Right hindlimb (tissue), 1 donor: Measurements from ENCODE around the gene EYS.
"Not testable (repeated sequence)": the region's sequence is repeated elsewhere in the genome, so short reads cannot be mapped to it uniquely, and the experiment has no call there.

Source experiments
- DNase-seq: peaks from one replicate; pipeline ENCODE4 v3.0.0-alpha.2; 2018

EYS gene

GRCh38 chr6:65631711-65632110 is 75.3 kb downstream of the EYS start:
- DNase-seq = no peak

GRCh38 chr6:65627434-65627999 is 79.5 kb downstream of the EYS start:
- DNase-seq = not testable (repeated sequence)

- DNase-seq = no peak
Measured at GRCh38 chr6:65627015-65627414, 80.0 kb downstream of the EYS start.

DNA sequence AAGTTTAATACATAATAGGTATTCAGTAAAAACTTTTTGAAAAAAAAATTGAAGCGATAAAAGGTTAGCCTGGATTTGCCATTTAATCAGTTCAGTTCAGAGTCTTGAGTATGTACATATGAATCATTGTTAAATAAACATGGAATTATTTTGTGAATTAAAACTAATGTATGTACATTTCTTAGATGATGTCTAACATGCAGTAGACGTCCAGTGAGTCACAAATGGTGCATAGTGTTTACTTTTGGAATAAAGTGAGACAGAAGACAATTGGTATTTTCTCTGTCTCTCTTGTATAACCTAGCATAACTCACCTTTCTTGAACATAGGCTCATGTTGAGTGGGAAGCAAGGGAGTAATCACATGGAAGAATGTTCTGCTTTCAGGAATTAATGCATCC is 83.5 kb downstream of the EYS start:
- no peak for DNase-seq

- no peak for DNase-seq
Measured at GRCh38 chr6:65610746-65611145, 96.3 kb downstream of the EYS start.

DNA sequence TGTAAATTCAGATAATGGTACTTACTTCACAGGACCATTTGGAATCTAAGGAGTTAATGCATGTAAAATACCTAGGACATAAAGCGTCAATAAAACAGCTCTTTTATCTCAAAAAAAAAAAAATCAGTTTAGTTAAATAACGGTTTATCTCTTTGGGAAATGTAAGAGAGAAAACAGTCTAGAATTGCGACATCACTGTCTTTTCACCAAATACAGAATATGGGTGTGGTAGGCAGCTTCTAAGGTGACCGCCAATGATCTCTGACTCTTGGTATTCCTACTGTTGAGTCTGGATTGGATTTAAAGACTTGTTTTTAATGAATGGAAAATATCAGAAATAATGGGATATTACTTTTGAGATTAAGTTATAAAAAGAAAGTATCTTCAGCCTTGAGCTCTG is 111.5 kb downstream of the EYS start:
- no peak for DNase-seq

- no peak for DNase-seq
Measured at GRCh38 chr6:65570340-65570739, 136.7 kb downstream of the EYS start.

DNA sequence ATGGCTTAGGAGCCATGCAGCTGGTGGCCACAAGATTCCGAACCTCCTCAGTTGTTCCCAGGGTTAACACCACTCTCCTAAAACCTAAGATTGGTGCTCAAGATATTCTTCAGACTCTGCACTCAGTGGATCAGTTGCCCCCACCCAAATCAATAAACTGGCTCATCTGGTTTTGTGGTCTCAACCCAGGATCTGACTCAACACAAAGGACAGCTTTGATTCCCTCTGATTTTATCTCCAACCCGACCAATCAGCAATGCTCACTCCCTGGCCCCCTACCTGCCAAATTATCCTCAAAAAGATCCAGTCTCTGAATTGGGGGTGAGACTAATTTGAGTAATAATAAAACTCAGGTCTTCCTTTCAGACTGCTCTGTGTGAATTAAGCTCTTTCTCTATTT is 137.5 kb downstream of the EYS start:
- DNase-seq = no peak

DNA sequence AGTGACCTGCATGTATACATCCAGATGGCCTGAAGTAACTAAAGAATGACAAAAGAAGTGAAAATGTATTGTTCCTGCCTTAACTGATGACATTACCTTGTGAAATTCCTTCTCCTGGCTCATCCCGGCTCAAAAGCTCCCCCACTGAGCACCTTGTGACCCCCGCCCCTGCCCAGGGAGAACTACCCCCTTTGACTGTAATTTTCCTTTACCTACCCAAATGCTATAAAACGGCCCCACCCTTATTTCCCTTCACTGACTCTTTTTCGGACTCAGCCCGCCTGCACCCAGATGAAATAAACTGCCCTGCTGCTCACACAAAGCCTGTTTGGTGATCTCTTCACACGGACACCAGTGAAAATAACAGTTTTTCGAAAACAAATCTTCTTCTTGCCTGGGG is 138.0 kb downstream of the EYS start:
- not testable (repeated sequence) for DNase-seq

DNA sequence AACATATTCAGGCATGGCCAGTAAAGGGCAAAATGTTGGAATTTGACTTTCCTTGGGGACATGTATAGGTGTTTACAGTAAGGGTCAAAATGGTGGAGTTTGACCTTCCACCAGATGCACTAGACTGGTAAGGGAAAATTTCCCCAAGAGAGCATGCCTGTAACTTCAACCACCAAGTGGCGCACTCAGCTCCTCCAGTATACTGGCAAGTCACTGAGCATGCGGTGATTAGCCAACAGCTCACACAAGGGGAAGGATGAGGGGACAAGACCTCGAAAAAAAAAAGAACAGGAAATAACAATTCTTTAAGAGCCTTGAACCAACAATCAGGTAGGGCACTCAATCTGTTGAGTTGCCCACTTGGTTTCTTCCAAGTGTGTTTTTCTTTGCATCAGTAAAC is 140.9 kb downstream of the EYS start:
- no peak for DNase-seq

GRCh38 chr6:65558071-65558470 is 149.0 kb downstream of the EYS start:
- no peak for DNase-seq

DNA sequence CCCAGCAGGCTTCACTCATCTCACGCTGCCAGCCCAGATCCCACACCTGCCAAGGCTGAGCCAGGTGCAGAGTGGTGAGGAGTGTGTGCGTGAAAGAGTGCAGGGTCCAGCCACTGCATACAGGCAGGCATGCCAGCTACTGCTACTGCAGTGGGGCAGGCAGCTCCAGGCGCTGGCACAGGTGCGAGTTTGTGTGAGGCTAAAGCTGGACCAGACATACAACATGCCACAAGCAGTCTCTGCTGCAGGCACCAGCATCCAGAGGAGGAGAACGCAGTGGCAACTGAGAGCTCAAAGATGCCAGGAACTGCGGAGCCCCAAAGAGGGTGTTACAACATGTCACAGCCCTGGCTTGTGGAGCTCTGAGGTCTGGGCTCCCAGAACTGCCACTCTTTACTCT is 149.8 kb downstream of the EYS start:
- DNase-seq = no peak

DNA sequence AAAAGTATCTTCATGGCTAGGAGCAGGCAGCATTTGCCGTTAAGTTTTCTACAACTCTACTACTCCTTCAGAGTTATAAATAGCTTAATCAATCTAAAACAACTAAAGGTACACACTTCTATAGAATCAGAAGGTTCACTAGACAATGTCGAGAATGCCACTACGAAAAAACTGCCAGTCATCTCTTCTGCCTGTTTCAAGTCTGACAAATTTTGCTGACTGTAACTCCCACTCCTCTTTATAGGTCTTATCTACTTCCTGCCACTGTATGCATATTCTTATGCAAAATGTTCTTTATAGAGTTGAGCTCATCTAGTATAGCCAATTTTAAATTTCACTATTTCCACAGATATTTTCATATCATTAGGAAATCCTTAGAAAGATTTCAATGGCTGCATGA is 160.1 kb downstream of the EYS start:
- no peak for DNase-seq

DNA sequence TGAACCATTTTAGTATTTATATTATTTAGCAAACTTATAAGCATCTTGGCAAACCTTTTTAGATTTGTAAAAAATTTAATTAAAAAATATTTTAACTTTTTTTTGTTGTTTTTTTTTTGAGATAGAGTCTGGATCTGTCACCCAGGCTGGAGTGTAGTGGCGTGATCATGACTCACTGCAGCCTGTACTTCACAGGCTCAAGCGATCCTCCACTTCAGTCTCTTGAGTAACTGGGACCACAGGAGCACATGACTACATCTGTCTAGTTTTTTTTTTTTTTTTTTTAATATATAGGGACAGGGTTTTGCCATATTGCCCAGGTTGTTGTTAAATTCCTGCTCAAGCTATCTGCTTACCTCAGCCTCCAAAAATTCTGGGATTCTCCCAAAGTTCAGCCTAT is 161.1 kb downstream of the EYS start:
- no peak for DNase-seq

GRCh38 chr6:65538644-65539043 is 168.4 kb downstream of the EYS start:
- DNase-seq = no peak

DNA sequence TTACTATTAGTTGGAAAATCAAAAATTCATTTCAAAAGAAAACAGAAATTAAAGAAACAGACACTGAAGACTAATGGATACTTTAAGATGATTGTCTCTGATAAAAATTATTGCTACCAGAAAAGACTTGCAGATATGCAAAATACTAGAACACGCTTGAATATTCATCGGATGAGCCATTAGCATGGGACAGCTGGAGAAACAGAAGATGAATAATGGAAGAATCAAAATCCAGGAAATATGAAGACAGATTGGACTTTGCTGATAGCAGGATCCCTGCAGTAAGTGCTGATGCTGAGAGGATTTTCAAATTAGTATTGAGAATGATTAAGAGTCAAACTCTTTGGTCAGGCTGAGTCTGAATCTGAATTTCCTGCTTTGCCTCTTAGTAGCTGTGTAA is 169.4 kb downstream of the EYS start:
- no peak for DNase-seq

GRCh38 chr6:65531533-65531932 is 175.5 kb downstream of the EYS start:
- DNase-seq = no peak

- no peak for DNase-seq
Measured at GRCh38 chr6:65524232-65524631, 182.8 kb downstream of the EYS start.

GRCh38 chr6:65505736-65506135 is 201.3 kb downstream of the EYS start:
- no peak for DNase-seq

DNA sequence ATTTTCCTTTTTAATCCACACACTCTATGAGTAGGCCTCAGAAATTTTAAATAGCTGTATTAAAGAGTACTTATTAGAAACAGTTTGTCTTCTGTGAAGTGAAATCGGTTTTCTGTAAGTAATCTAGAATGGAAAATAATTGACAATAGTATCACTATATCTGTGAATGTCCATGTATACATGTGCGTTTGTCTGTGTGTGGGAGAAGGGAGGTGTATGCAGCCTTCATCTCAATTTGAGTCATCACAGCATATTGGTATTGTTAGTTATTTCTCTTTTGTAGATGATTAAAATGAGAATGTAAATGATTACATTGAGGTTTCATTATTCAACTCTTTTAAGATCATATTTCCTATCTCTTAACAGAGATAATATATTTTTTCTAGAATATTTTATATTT is 206.0 kb downstream of the EYS start:
- no peak for DNase-seq

GRCh38 chr6:65483652-65484051 is 223.4 kb downstream of the EYS start:
- not testable (repeated sequence) for DNase-seq

- no peak for DNase-seq
Measured at GRCh38 chr6:65469650-65470049, 237.4 kb downstream of the EYS start.

DNA sequence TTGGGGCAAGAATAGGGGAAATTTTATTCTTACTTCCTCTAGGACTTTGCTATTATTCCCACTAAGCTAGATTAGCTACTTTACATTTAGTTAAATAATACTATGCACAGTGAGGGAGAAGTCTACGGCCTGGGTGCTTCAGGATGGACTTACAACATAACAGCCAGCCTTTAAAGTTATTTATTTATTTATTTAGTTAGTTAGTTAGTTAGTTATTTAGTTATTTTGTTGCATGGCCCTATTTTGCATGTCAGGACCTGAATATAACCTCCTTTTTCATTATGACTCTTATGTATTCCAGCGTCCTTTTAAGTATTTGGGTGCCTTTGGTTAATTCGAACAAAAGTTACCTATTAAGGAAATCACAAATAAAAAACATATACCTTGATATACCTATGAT is 238.7 kb downstream of the EYS start:
- DNase-seq = no peak

- DNase-seq = no peak
Measured at GRCh38 chr6:65461121-65461520, 245.9 kb downstream of the EYS start.

DNA sequence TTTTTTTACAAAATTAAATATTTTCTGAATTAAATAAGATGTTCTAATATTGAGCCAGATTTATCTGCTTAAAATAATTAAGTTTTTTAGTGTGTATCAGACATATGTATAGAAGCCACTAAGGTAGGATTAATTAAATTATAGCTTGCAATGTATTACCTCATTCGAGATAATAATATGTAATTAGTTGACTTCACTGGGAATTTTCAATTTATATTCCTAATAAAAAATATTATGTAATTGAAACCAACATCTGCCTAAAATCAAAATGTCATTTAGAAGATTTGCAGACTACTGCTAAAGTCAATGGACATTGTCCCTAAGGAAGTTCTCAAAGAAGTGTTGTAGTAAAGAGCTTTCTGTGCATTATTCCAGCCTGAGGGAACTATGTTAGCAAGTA is 254.7 kb downstream of the EYS start:
- DNase-seq = no peak

GRCh38 chr6:65450451-65450850 is 256.6 kb downstream of the EYS start:
- no peak for DNase-seq
